K562 (cell line): ENCODE data around the gene PTPRU. TPM values are rescaled to one million over a fixed set of nuclear protein-coding genes. Genes with fewer than 3 reads are reported as not detected.

Experiments used
- ATAC-seq: fragments of 200-7000 bp; cut with Tn5 transposase; 3 replicates; pipeline ENCODE4 v1.9.1; 2020; ENCODE audit warnings: moderate library complexity
- BruUV-seq: library from RNA; stranded (reverse); fragments of 400-500 nt; replicated peaks from 2 replicates; lab custom pipeline; 2021; lab: Mats Ljungman, UMichigan
- CTCF ChIA-PET: fragments of 300-600 bp; formaldehyde crosslinking; extraction: SDS; loops from one replicate; lab custom pipeline; 2021; ENCODE audit warnings: low intra/inter-chr PET ratio; lab: Yijun Ruan, JAX
- POLR2A ChIA-PET: fragments of 300-600, 350-650 bp; sonication (Branson Sonifier 250); formaldehyde crosslinking; extraction: SDS; loops from one replicate; lab custom pipeline; 2021; ENCODE audit warnings: antibody characterized with exemption, inconsistent platforms; lab: Yijun Ruan, JAX
- DNase-seq, 4 experiments: peaks; one replicate each; pipeline versions ENCODE4 v3.0.0 to v3.0.0-alpha.2; 2011 to 2018; ENCODE audit warnings: low spot score in 3 of 4, mixed read lengths in 3 of 4; ENCODE audit errors: extremely low read depth in 1 of 4
- FAIRE-seq: peaks from 2 replicates; lab custom pipeline; 2011; peaks lifted over from hg19 to GRCh38; lab: Jason Lieb, UNC
- H2AFZ ChIP-seq: 2 replicates; pipeline ENCODE4 v1.6.0; 2011; ENCODE audit warnings: low read depth, low read length, control low read depth, inconsistent platforms
- H3K27ac ChIP-seq: fragments of 200-600 bp; 3 replicates; pipeline ENCODE4 v1.8.0; 2011; ENCODE audit warnings: low read depth, mild to moderate bottlenecking, control low read depth, inconsistent platforms, low read length, moderate library complexity, mixed read lengths; ENCODE audit errors: extremely low read depth
- H3K27me3 ChIP-seq, 2 experiments: fragments of 300-600 bp in 1 of 2; 2 replicates in 1 of 2; 3 replicates in 1 of 2; pipeline versions ENCODE4 v1.6.0 to v1.8.0; 2011; ENCODE audit warnings: inconsistent platforms in 2 of 2, low read length in 2 of 2, mild to moderate bottlenecking in 1 of 2, mixed read lengths in 1 of 2, moderate library complexity in 1 of 2; ENCODE audit not compliant: control insufficient read depth in 2 of 2, insufficient read depth in 2 of 2
- H3K36me3 ChIP-seq: fragments of 300-600 bp; 3 replicates; pipeline ENCODE4 v1.8.0; 2011; ENCODE audit warnings: mild to moderate bottlenecking, low read length, inconsistent platforms; ENCODE audit not compliant: control insufficient read depth, insufficient read depth
- H3K4me1 ChIP-seq, 2 experiments: fragments of 200-600 bp in 1 of 2; replicated peaks in 1 of 2; 2 replicates in 1 of 2; 3 replicates in 1 of 2; pipeline versions ENCODE4 v1.5.1 to v1.8.0; 2011; ENCODE audit warnings: inconsistent platforms in 2 of 2, low read length in 2 of 2, mild to moderate bottlenecking in 1 of 2, mixed read lengths in 1 of 2, moderate library complexity in 1 of 2; ENCODE audit not compliant: control insufficient read depth in 2 of 2, insufficient read depth in 2 of 2
- H3K4me2 ChIP-seq: 2 replicates; pipeline ENCODE4 v1.6.1; 2011; ENCODE audit warnings: low read length, control low read depth, inconsistent platforms, mixed read lengths; ENCODE audit not compliant: insufficient read depth
- H3K4me3 ChIP-seq: fragments of 200-600 bp; sonication (generic), shearing (Covaris generic); 2 replicates; pipeline ENCODE4 v1.5.1; 2016; ENCODE audit warnings: control low read depth, inconsistent platforms
- H3K79me2 ChIP-seq: fragments of 200-600 bp; 3 replicates; pipeline ENCODE4 v1.8.0; 2011; ENCODE audit warnings: low read length, inconsistent platforms; ENCODE audit not compliant: control insufficient read depth, insufficient read depth
- H3K9ac ChIP-seq, 2 experiments: 2 replicates each; pipeline versions ENCODE4 v1.6.0 to v1.6.1; 2011; ENCODE audit warnings: low read depth in 2 of 2, low read length in 2 of 2, control low read depth in 1 of 2, inconsistent platforms in 1 of 2, mild to moderate bottlenecking in 1 of 2, mixed read lengths in 1 of 2; ENCODE audit not compliant: insufficient read depth in 1 of 2
- H3K9me1 ChIP-seq: one replicate; pipeline ENCODE4 v1.6.0; 2011; ENCODE audit warnings: inconsistent platforms, mild to moderate bottlenecking, low read length, moderate library complexity; ENCODE audit not compliant: control insufficient read depth, insufficient read depth
- H3K9me3 ChIP-seq: replicated peaks from 2 replicates; pipeline ENCODE4 v1.5.1; 2011; ENCODE audit warnings: low read depth, low read length, inconsistent platforms; ENCODE audit not compliant: control insufficient read depth, insufficient read depth
- H4K20me1 ChIP-seq: replicated peaks from 2 replicates; pipeline ENCODE4 v1.6.1; 2011; ENCODE audit warnings: low read length, inconsistent platforms, mixed read lengths; ENCODE audit not compliant: control insufficient read depth, insufficient read depth
- CBX3 ChIP-seq, 2 experiments: IDR thresholded peaks; 1 replicate in 1 of 2; 2 replicates in 1 of 2; pipeline ENCODE4 v1.6.1; 2012; ENCODE audit warnings: inconsistent platforms in 2 of 2, low read length in 2 of 2, borderline replicate concordance in 1 of 2, control low read depth in 1 of 2
- ELF2 ChIP-seq: fragments of 250-450 bp; sonication (Bioruptor Pico); IDR thresholded peaks from 2 replicates; pipeline ENCODE4 v1.5.0; 2021; ENCODE audit warnings: mild to moderate bottlenecking
- HDAC1 ChIP-seq, 2 experiments: fragments of 450-650 bp; IDR thresholded peaks; 2 replicates each; pipeline ENCODE4 v1.6.1; 2016 to 2017; ENCODE audit warnings: inconsistent platforms in 1 of 2, mild to moderate bottlenecking in 1 of 2, moderate library complexity in 1 of 2
- HDAC3 ChIP-seq: fragments of 450-650 bp; IDR thresholded peaks from 2 replicates; pipeline ENCODE4 v1.6.1; 2018; ENCODE audit warnings: borderline replicate concordance, mild to moderate bottlenecking, moderate library complexity; ENCODE audit not compliant: partially characterized antibody
- HLTF ChIP-seq: fragments of 450-650 bp; IDR thresholded peaks from 2 replicates; pipeline ENCODE4 v1.6.1; 2016
- KAT2B ChIP-seq: IDR thresholded peaks from one replicate; pipeline ENCODE4 v1.6.1; 2012; ENCODE audit warnings: low read depth, mild to moderate bottlenecking, control low read depth, inconsistent platforms, low read length, moderate library complexity
- KLF6 ChIP-seq: fragments of 250-450 bp; sonication (Bioruptor Pico); IDR thresholded peaks from 2 replicates; pipeline ENCODE4 v1.4.0; 2020; ENCODE audit warnings: mild to moderate bottlenecking, moderate library complexity, borderline replicate concordance
- MAFF ChIP-seq: IDR thresholded peaks from 2 replicates; pipeline ENCODE4 v1.6.1; 2012; ENCODE audit warnings: low read length, improper control_type of control experiment
- MCM2 ChIP-seq: fragments of 450-650 bp; IDR thresholded peaks from 2 replicates; pipeline ENCODE4 v1.6.1; 2017; ENCODE audit warnings: low read depth, mild to moderate bottlenecking
- NFIX ChIP-seq: fragments of 250-450 bp; sonication (Bioruptor Pico); IDR thresholded peaks from 2 replicates; pipeline ENCODE4 v1.4.0; 2020; ENCODE audit warnings: low read depth, mild to moderate bottlenecking, moderate library complexity
- NR1H2 ChIP-seq: sonication (generic); formaldehyde crosslinking; IDR thresholded peaks from 2 replicates; pipeline ENCODE4 v1.4.0; 2020; ENCODE audit warnings: mild to moderate bottlenecking, missing genetic modification reagents
- POLR2AphosphoS2 ChIP-seq: IDR thresholded peaks from 2 replicates; pipeline ENCODE4 v1.6.1; 2012; ENCODE audit warnings: low read length, improper control_type of control experiment
- PRMT5 ChIP-seq: sonication (generic); formaldehyde crosslinking; IDR thresholded peaks from 2 replicates; pipeline ENCODE4 v1.5.0; 2020; ENCODE audit warnings: missing genetic modification reagents
- TCF3 ChIP-seq: sonication (generic); formaldehyde crosslinking; IDR thresholded peaks from 2 replicates; pipeline ENCODE4 v1.4.0; 2020; ENCODE audit warnings: mild to moderate bottlenecking, missing genetic modification reagents
- TEAD4 ChIP-seq, 2 experiments: sonication (generic) in 1 of 2; formaldehyde crosslinking in 1 of 2; IDR thresholded peaks; 2 replicates each; pipeline versions ENCODE4 v1.6.1 to v1.8.0; 2012 to 2022; ENCODE audit warnings: borderline replicate concordance in 1 of 2, inconsistent platforms in 1 of 2, low read length in 1 of 2, mild to moderate bottlenecking in 1 of 2, missing genetic modification reagents in 1 of 2
- U2AF1 ChIP-seq: fragments of 200-400 bp; formaldehyde crosslinking; optimal IDR thresholded peaks from 2 replicates; pipeline ENCODE3; 2017; ENCODE audit warnings: mild to moderate bottlenecking, low read depth, low read length, moderate library complexity
- WGBS: fragments of 100-300 bp; shearing (Covaris generic); methylation state at CpG from one replicate; pipeline ENCODE4 v1.1.6; 2016; ENCODE audit warnings: low coverage, mixed read lengths; ENCODE audit not compliant: insufficient coverage; ENCODE audit errors: missing lambda C conversion rate; 5-methylcytosine and 5-hydroxymethylcytosine counted together
- in situ Hi-C: fragments of 300-500 bp; cut with MboI; formaldehyde crosslinking; loops from 4 replicates; pipeline ENCODE4 v1.15.0; 2018; ENCODE audit warnings: inconsistent platforms, mixed read lengths
- intact Hi-C: fragments of 100-400 bp; cut with micrococcal nuclease; formaldehyde crosslinking; loops from 2 replicates; pipeline ENCODE4 v1.14.2; 2022
- polyA plus RNA-seq, 8 experiments: library from polyadenylated mRNA; depleted of rRNA in 4 of 8; stranded (reverse) in 5 of 8; unstranded in 3 of 8; fragments of >200 nt; fragmentation: Nextera tagmentation in 2 of 8; fragmentation: Illumina TruSeq in 1 of 8; extraction: Ambion mirVana in 2 of 8; extraction: Trizol in 1 of 8; gene quantifications; 2 replicates each; pipeline versions ENCODE4 v1.2.1 to v1.2.3, GENCODE V29; 2011 to 2014; ENCODE audit warnings: inconsistent platforms in 1 of 8, missing spikeins in 1 of 8
- total RNA-seq, 7 experiments: library from RNA; depleted of rRNA in 6 of 7; stranded (reverse); fragments of >200 nt in 6 of 7; fragmentation: Illumina TruSeq in 2 of 7; extraction: Trizol in 2 of 7; gene quantifications; 2 replicates each; pipeline versions ENCODE4 v1.2.1 to v1.2.3, GENCODE V29; 2011 to 2021; ENCODE audit warnings: low replicate concordance in 1 of 7
- TF ChIP-seq, protein P1 (sequence below): fragments of 250-450 bp; sonication (Bioruptor Pico); IDR thresholded peaks from 2 replicates; pipeline ENCODE4 v1.8.0; 2021; ENCODE audit warnings: mild to moderate bottlenecking, moderate library complexity

PTPRU gene
- total and polyA plus RNA-seq, 9 of the 15 experiments (the other 6 are each of a cell fraction or from before 2014, with no cell fraction given) = 0.01 to 2.9 (median 1.0) TPM

- no peaks in the 10 kb centered on the region for H3K79me2 ChIP-seq
- POLR2A ChIA-PET = interaction anchor here (0.9 kb wide), 1 partner anchor 18 kb away, joined by 6 read pairs; no protein-coding TSS in a partner anchor
- no peak for FAIRE-seq
- CTCF ChIA-PET = no interaction called here
- no peak overlapping the region for H3K27ac ChIP-seq
- no peaks in the 10 kb centered on the region; the same call in 1 of the 2 replicates for H4K20me1 ChIP-seq
- H3K9me1 ChIP-seq = no peaks in the 10 kb centered on the region
- ATAC-seq = no peak
- H3K27me3 ChIP-seq = peaks cover 11 to 29% of the 10 kb centered on the region in 2 experiments; a peak in 4 of 5 replicates
- in situ Hi-C loops = no loop called here
- no peaks in the 10 kb centered on the region for H3K9me3 ChIP-seq
- no peaks in the 10 kb centered on the region for H3K4me1 ChIP-seq
- intact Hi-C loops = loop anchor here (5.0 kb wide), 1 partner anchor 69 kb away; no protein-coding TSS in a partner anchor
- no peak overlapping the region for H3K9ac ChIP-seq
- no TSS peak for BruUV-seq
- WGBS = 0% methylated on average over 2 of the region's 2 CpGs
- H2AFZ ChIP-seq = no peak overlapping the region
- H3K36me3 ChIP-seq = no peaks in the 10 kb centered on the region
- no peak overlapping the region for H3K4me3 ChIP-seq
- no peak overlapping the region for H3K4me2 ChIP-seq
- no peak for DNase-seq
- no peak for TF ChIP-seq KAT2B
- no peak for TF ChIP-seq HDAC1 (IDR thresholded peaks at IDR 0.05)
- no peak for TF ChIP-seq ELF2 (CRISPR knock-in tag)
- TF ChIP-seq NFIX (CRISPR knock-in tag) = no peak
- TF ChIP-seq, protein P1, sequence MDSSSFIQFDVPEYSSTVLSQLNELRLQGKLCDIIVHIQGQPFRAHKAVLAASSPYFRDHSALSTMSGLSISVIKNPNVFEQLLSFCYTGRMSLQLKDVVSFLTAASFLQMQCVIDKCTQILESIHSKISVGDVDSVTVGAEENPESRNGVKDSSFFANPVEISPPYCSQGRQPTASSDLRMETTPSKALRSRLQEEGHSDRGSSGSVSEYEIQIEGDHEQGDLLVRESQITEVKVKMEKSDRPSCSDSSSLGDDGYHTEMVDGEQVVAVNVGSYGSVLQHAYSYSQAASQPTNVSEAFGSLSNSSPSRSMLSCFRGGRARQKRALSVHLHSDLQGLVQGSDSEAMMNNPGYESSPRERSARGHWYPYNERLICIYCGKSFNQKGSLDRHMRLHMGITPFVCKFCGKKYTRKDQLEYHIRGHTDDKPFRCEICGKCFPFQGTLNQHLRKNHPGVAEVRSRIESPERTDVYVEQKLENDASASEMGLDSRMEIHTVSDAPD (CRISPR knock-in tag) = no peak
- TF ChIP-seq U2AF1 = no peak
- TF ChIP-seq POLR2AphosphoS2 = no peak
- TF ChIP-seq NR1H2 (CRISPR knock-in tag) = no peak
- TF ChIP-seq KLF6 (CRISPR knock-in tag) = no peak
- no peak for TF ChIP-seq MAFF
- no peak for TF ChIP-seq TEAD4 (IDR thresholded peaks at IDR 0.05; ENCODE audit: low read length)
- TF ChIP-seq TEAD4 (CRISPR knock-in tag; IDR thresholded peaks at IDR 0.05; ENCODE audit: borderline replicate concordance) = no peak
- no peak for TF ChIP-seq CBX3 (IDR thresholded peaks at IDR 0.05; ENCODE audit: borderline replicate concordance in 1 of 2, low read length in 2 of 2)
- no peak for TF ChIP-seq MCM2
- no peak for TF ChIP-seq HLTF
- no peak for TF ChIP-seq HDAC3
- no peak for TF ChIP-seq TCF3 (CRISPR knock-in tag)
- no peak for TF ChIP-seq PRMT5 (CRISPR knock-in tag)
Observed at GRCh38 chr1:29342983-29343382, 106.7 kb downstream of the PTPRU start.
